Stimulated activated CD4-positive, alpha-beta T cell treated with anti-CD3 and anti-CD28 coated beads, TNF-alpha, amount 100 ng/mL, for 4 hours (primary cell): ENCODE results near the gene UNKL.

Experiments used
- DNase-seq, 3 experiments: peaks; one replicate each; pipeline ENCODE4 v3.0.0-alpha.2; 2020; ENCODE audit warnings: low read depth in 3 of 3

The UNKL gene

GRCh38 chr16:1377406-1378010 is 37.0 kb downstream of the UNKL start:
- no peak for DNase-seq

DNA sequence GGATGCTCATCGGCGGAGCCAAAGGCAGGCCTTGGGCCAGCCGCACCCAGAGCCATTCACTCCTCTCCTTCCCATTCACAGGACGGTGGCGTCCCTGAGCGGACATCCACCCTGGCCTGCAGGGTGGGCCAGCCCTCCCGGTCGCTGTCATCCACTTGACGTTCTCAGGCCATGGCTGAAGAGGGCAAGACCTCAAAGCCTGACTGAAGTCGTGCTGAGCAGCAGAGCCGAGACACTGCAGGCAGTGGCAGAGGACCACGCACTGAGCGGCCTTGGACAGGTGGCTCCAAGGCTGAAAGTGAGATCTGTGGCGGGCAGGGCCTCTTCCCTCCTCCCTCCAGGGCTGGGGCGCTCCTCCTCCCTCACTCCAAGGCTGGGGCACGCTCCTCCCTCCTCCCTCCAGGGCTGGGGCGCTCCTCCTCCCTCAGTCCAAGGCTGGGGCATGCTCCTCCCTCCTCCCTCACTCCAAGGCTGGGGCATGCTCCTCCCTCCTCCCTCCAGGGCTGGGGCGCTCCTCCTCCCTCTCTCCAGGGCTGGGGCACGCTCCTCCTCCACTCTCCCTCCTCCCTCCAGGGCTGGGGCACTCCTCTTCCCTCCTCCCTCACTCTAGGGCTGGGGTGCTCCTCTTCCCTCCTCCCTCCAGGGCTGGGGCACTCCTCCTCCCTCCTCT is 38.6 kb downstream of the UNKL start:
- DNase-seq, result no peak

- DNase-seq, result no peak
These were observed 39.2 kb downstream of the UNKL start for GRCh38 chr16:1375298-1375640.

- DNase-seq, result no peak
These were observed 39.8 kb downstream of the UNKL start for GRCh38 chr16:1374418-1375297.

DNA sequence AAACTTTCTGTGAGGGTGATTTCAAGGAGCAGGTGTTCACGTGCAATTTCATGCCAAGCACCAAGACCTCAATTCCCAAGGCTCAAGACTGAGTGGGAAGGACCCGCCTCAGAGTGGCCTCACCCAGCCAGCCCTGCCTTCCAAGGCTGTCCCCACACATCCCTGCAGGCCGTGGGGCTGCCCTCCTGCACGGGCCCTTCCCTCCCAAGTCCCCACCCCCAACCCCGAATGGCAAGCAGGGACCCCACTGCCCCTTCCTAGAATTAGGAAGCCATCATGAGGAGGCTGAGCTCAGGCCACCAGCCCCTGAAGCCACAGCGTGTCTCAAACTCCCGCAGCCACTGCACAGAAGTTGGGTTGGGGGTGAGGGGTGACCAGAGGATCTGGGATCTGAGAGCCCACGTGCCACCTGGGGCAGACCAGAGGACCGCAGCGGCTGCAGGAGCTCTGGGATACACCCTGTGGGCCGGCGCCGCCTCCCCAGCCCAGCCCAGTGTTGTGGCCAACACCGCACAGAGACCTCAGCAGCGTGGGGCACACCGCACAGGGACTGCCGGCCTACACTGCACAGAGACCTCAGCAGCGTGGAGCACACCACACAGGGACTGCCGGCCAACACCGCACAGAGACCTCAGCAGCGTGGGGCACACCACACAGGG is 42.1 kb downstream of the UNKL start:
- no peak for DNase-seq

- DNase-seq, result no peak
These were observed 43.2 kb downstream of the UNKL start for GRCh38 chr16:1371054-1371978.

DNA sequence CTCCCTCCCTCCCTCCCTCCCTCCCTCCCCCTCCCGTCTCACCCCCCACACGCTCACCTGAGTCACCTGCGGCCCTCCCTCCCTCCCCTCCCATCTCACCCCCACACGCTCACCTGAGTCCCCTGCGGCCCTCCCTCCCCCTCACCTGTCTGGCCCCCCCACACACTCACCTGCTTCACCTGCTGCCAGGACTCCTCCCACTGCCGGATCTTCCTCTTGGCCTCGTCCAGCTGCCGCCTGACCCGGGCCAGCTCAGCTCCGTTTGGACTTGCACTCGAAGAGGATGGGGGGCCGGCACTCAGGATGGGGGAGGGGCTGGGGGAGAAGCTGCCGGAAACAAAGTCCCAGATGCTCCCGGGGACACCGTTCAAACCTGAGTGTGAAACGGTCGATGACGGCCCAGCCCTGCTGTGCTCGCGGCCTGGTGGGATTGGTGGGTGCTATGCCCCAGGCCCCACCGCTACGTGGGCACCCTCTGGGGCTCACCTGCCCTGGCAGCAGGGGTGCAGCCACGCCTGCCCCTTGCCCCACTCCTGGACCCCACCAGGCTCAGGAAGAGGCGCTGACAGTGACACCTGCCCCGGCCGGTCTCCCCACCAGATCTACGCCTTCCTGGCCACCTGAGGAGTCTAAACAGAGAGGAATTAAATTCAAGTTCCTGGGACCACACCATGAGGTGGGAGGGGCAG is 46.9 kb downstream of the UNKL start:
- DNase-seq, result no peak

GRCh38 chr16:1366712-1367299 is 47.7 kb downstream of the UNKL start:
- DNase-seq, result no peak

DNA sequence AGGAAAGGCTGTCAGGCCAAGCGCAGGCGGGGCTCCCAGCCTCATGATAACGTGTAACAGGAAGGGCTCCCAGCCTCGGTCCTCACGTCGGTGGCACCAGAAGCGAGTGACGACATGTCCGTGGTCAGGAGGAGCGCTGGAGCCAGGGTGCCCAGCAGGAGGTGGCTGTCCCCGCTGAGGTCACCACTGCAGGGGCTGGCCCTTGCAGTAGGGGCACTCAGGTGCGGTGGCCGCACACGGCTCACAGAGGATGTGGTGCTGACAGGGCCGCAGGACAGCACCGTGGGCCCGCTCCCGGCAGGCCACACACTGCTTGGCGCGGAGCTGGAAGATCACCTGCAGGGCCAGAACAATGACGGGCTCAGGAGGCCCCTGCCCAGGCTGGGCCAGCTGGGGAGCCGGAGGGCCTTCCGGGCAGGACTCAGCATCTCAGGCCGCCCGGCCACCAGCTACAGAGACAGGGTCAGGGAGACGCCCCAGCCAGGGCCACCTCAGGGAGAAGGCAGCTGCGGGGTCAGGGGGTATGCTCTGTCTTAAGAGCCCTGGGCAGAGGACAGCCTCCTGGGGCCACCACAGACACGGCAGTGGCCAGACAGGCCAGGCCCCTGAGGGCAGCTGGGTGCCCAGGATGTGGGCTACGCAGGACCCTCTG is 48.3 kb downstream of the UNKL start:
- DNase-seq, result no peak

- DNase-seq, result no peak
These were observed 50.0 kb downstream of the UNKL start for GRCh38 chr16:1364510-1364909.

GRCh38 chr16:1363501-1364041 is 50.9 kb downstream of the UNKL start:
- DNase-seq, result peak; percentile 50 to 54 (median 52)

DNA sequence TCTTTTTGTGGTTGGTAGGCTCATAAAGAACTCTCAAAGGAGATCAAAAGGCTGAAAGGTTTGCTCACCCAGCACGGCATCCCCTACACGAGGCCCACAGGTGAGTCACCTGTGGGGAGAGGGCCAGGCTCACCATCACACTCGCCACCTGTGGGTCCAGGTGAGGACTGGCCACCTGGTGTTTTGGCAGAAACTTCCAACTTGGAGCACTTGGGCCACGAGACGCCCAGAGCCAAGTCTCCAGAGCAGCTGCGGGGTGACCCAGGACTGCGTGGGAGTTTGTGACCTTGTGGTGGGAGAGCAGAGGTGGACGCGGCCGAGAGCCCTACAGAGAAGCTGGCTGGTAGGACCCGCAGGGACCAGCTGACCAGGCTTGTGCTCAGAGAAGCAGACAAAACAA is 51.7 kb downstream of the UNKL start:
- DNase-seq, result no peak

DNA sequence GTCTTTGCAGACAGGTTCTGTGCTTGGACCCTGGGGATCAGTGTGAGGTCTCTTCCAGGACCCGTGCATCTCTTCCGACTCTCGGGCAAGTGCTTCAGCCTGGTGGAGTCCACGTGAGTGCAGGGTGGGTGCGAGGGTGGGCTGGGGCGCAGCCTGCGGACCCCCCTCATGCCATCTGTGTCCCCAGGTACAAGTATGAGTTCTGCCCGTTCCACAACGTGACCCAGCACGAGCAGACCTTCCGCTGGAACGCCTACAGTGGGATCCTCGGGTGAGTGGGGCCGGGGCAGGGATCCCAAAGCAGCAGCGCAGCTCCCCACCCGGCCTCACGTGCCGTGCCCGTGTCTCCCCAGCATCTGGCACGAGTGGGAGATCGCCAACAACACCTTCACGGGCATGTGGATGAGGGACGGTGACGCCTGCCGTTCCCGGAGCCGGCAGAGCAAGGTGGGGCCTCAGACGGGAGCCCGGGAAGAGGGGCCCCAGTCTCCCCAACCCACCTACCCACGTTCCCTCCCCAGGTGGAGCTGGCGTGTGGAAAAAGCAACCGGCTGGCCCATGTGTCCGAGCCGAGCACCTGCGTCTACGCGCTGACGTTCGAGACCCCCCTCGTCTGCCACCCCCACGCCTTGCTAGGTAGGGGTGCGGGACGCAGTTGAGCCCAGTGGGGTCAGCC is 52.7 kb downstream of the UNKL start:
- DNase-seq, result no peak

DNA sequence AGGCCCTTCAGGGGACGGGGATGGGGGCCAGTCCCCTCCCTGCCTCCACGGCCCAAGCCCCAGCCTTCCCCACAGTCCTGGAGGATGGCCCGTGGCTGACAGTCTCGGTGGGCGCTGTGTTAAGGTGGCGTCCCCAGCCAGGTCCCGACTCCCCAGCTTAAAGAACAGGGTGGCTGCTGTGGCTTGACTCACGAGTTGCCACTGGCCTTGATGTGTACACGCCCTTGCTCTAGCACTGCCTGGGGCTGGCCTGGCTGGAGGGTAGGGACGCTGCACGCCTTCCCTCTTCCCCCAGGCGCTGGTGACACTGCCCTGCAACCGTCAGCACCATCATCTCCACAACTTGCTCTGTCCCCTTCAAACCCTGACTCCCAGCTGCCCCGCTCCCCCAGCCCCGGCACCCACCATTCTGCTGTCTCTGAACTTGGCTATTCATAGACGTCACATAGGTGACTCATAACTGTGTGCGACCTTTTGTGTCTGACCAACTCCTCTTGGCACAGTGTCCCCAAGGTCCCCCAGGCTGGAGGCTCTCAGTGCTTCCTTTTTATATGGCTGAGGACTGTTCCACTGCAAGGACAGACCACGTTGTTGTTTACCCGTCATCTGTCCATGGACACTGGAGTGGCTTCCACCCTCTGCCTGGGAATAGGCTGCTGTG is 56.5 kb downstream of the UNKL start:
- DNase-seq, result no peak

DNA sequence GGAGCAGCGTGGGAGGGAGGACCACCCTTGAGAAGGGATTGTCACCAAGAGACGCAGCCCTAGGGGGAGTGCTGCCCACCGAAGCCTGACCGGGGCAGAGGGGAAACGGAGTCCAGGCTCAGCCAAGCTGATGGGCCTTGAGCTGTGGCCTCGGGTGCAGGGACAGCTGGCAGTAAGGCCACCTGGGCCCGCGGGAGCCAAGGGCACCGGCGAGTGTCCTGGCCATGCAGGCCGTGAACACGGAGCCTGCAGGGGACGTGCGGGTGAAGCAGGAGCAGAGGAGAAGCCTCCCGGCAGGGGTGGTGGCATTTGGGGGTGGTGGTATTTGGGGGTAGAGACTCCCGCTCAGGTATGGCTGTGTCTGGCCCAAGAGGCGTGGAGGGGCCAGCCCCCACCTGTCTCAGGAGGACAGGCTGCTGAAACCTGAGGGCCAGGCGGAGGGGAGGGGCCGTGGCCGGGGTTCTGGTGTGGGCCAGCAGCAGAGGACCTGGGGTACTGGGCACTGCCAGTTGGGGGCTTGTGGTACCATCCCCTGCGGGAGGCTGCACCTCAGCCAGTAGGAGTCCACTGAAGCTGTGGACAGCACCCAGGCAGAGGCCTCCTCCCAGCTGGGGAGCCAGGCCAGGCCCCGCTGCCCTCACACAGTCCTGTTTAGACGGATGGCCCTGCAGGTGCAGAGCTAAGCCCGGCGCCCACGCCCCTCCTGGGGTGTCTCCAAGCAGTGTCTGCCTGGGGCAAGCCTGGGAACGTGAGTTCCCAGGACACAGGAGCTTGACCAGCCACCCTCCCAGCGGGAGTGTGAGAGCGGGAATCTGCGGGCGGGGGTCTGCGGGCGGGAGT is 58.2 kb downstream of the UNKL start:
- DNase-seq, result no peak

GRCh38 chr16:1355591-1355990 is 58.9 kb downstream of the UNKL start:
- no peak for DNase-seq

- DNase-seq, result no peak
These were observed 59.5 kb downstream of the UNKL start for GRCh38 chr16:1354815-1355540.
